GM12878 (cell line): ENCODE data around the gene RNF223. TPM values are rescaled to one million over a fixed set of nuclear protein-coding genes. Genes with fewer than 3 reads are reported as not detected.

Source experiments
- ATF7 ChIP-seq: fragments of 450-650 bp; IDR thresholded peaks from 2 replicates; pipeline ENCODE4 v1.6.1; 2016; ENCODE audit warnings: low read depth, mild to moderate bottlenecking
- CBX5 ChIP-seq: sonication (generic); IDR thresholded peaks from 2 replicates; pipeline ENCODE4 v1.6.1; 2016; ENCODE audit warnings: low read depth, moderate library complexity, mild to moderate bottlenecking, inconsistent platforms
- ETV6 ChIP-seq, 2 experiments: fragments of 450-650 bp in 1 of 2; IDR thresholded peaks in 1 of 2; conservative IDR thresholded peaks in 1 of 2; 2 replicates each; pipeline ENCODE4 v1.6.1; 2014; ENCODE audit warnings: antibody characterized with exemption in 1 of 2, borderline replicate concordance in 1 of 2, low read depth in 1 of 2, mild to moderate bottlenecking in 1 of 2, moderate library complexity in 1 of 2
- FOXK2 ChIP-seq: fragments of 450-650 bp; IDR thresholded peaks from 2 replicates; pipeline ENCODE4 v1.6.1; 2017; ENCODE audit warnings: mild to moderate bottlenecking, moderate library complexity
- GABPA ChIP-seq: IDR thresholded peaks from 2 replicates; pipeline ENCODE4 v1.6.1; 2014; ENCODE audit warnings: antibody characterized with exemption, low read depth, mild to moderate bottlenecking, inconsistent platforms
- HDAC6 ChIP-seq: fragments of 200-600 bp; sonication (generic); IDR thresholded peaks from one replicate; pipeline ENCODE4 v1.8.0; 2017; ENCODE audit warnings: antibody characterized with exemption; ENCODE audit not compliant: unreplicated experiment
- MTA2 ChIP-seq: fragments of 450-650 bp; IDR thresholded peaks from 2 replicates; pipeline ENCODE4 v1.6.1; 2016; ENCODE audit warnings: low read depth, mild to moderate bottlenecking, moderate library complexity
- NBN ChIP-seq: fragments of 450-650 bp; IDR thresholded peaks from 2 replicates; pipeline ENCODE4 v1.6.1; 2016
- NRF1 ChIP-seq: conservative IDR thresholded peaks from 2 replicates; pipeline ENCODE4 v1.6.1; 2011; ENCODE audit warnings: mild to moderate bottlenecking, low read depth, low read length, improper control_type of control experiment
- PAX8 ChIP-seq: fragments of 450-650 bp; IDR thresholded peaks from 2 replicates; pipeline ENCODE4 v1.6.1; 2017; ENCODE audit warnings: mild to moderate bottlenecking, moderate library complexity
- POLR2AphosphoS2 ChIP-seq: IDR thresholded peaks from 2 replicates; pipeline ENCODE4 v1.6.1; 2011; ENCODE audit warnings: low read depth, mild to moderate bottlenecking, low read length, improper control_type of control experiment, moderate library complexity
- RBBP5 ChIP-seq: fragments of 200-600 bp; sonication (generic); conservative IDR thresholded peaks from 2 replicates; pipeline ENCODE4 v1.6.1; 2016
- RELA ChIP-seq: fragments of 450-650 bp; IDR thresholded peaks from 2 replicates; pipeline ENCODE4 v1.8.0; 2014; ENCODE audit warnings: borderline replicate concordance; ENCODE audit not compliant: partially characterized antibody
- RFX5 ChIP-seq: IDR thresholded peaks from 2 replicates; pipeline ENCODE4 v1.6.1; 2011; ENCODE audit warnings: low read depth, low read length, improper control_type of control experiment
- TCF3 ChIP-seq: IDR thresholded peaks from 2 replicates; pipeline ENCODE4 v1.6.1; 2012; ENCODE audit warnings: low read depth, mild to moderate bottlenecking, low read length, borderline replicate concordance; ENCODE audit not compliant: insufficient read depth
- WRNIP1 ChIP-seq: IDR thresholded peaks from 2 replicates; pipeline ENCODE4 v1.6.1; 2011; ENCODE audit warnings: low read depth, low read length, improper control_type of control experiment, borderline replicate concordance
- ZNF24 ChIP-seq: fragments of 450-650 bp; IDR thresholded peaks from 2 replicates; pipeline ENCODE4 v1.6.1; 2017; ENCODE audit warnings: antibody characterized with exemption, mild to moderate bottlenecking
- polyA plus RNA-seq, 11 experiments: library from polyadenylated mRNA; depleted of rRNA in 4 of 11; unstranded in 6 of 11; stranded (reverse) in 5 of 11; fragments of >200 nt; fragmentation: Nextera tagmentation in 4 of 11; fragmentation: Illumina TruSeq in 1 of 11; extraction: Ambion mirVana in 4 of 11; extraction: Trizol in 1 of 11; gene quantifications; 1 replicate in 1 of 11; 2 replicates in 10 of 11; pipeline versions ENCODE4 v1.2.1 to v1.2.3, GENCODE V29; 2011 to 2016; ENCODE audit warnings: inconsistent platforms in 2 of 11, missing spikeins in 2 of 11, low read depth in 1 of 11
- total RNA-seq, 4 experiments: library from RNA; depleted of rRNA in 3 of 4; stranded (reverse); fragments of >200 nt in 3 of 4; fragmentation: Illumina TruSeq in 1 of 4; extraction: Trizol in 1 of 4; gene quantifications; 2 replicates each; pipeline versions ENCODE4 v1.2.1 to v1.2.3, GENCODE V29; 2013 to 2021
- TF ChIP-seq, protein P1 (sequence below): fragments of 450-650 bp; IDR thresholded peaks from 2 replicates; pipeline ENCODE4 v1.6.1; 2018; ENCODE audit warnings: mild to moderate bottlenecking, low read depth, moderate library complexity; ENCODE audit not compliant: partially characterized antibody
- TF ChIP-seq, protein P2 (sequence below): fragments of 450-650 bp; formaldehyde crosslinking; IDR thresholded peaks from 2 replicates; pipeline ENCODE4 v1.4.0; 2020; ENCODE audit warnings: mild to moderate bottlenecking, moderate library complexity
- TF ChIP-seq, protein P3 (sequence below): fragments of 450-650 bp; IDR thresholded peaks from 2 replicates; pipeline ENCODE4 v1.6.1; 2017; ENCODE audit warnings: low read depth, mild to moderate bottlenecking, moderate library complexity
- TF ChIP-seq, protein P4 (sequence below): fragments of 150-350 bp; IDR thresholded peaks from 2 replicates; pipeline ENCODE4 v1.6.1; 2014; ENCODE audit warnings: mild to moderate bottlenecking, low read depth, low read length

Gene RNF223
- total and polyA plus RNA-seq, 10 of the 15 experiments (the other 5 are each of a cell fraction or from before 2014, with no cell fraction given): 0.06 TPM; not detected in 9

DNA sequence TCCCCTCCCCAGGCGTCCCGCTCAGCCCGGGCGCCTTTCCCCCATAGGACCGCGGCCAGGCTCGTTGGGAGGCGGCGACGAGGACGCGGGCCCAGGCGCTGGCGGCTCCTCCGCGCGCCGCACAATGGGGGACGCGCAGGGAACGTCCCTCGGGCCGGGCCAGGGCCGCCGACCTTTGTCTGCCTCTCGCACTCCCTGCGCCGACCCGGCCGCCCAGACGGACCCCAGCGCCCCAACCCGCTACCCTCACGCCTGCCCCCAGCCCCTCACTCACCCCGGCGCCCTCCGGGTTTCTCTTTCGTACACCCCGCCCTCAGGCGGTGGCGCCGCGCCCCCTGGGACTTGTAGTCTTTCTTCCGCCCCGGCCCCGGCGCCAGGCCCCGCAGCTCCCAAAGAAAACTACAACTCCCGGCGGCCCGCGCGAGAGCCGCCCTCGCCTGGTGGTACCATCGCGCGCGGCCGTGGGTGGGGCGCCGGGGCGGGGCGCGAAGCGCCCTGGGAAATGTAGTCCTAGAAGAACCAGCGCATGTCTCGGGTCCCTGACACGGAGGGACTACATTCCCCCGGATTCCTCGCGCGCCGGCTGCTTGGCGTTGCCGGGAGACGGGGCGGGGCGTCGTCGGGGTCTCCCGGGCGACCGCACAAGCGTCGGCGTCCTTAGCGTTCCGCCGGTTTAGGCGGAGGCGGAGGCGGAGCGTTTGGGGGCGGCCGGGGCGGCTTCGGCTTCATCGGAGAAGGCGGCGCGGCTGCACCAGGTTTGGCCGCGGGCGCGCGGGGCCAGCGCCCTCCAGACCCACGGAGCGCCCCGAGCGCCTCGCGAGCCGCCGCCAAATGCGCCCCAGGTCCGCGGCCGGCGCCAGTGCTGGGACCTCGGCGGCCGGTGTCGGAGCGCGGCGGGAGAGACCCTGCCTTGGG, 41.9 kb upstream of the RNF223 start, which contains the start of gene C1orf159 (continued):
- TF ChIP-seq ATF7 (no peak), POLR2AphosphoS2 (no peak), RELA (peak; percentile 73), TCF3 (no peak), RBBP5 (no peak), CBX5 (no peak), RFX5 (no peak), HDAC6 (no peak), NBN (no peak), GABPA (no peak), ETV6 (conservative IDR thresholded peaks at IDR 0.05 in 1 of 2, IDR thresholded peaks at IDR 0.05 in 1 of 2; ENCODE audit: borderline replicate concordance in 1 of 2, low read depth in 1 of 2) (no peak), WRNIP1 (no peak), FOXK2 (no peak), ZNF24 (no peak), NRF1 (no peak), MTA2 (no peak), PAX8 (no peak)
- TF ChIP-seq, protein P1, sequence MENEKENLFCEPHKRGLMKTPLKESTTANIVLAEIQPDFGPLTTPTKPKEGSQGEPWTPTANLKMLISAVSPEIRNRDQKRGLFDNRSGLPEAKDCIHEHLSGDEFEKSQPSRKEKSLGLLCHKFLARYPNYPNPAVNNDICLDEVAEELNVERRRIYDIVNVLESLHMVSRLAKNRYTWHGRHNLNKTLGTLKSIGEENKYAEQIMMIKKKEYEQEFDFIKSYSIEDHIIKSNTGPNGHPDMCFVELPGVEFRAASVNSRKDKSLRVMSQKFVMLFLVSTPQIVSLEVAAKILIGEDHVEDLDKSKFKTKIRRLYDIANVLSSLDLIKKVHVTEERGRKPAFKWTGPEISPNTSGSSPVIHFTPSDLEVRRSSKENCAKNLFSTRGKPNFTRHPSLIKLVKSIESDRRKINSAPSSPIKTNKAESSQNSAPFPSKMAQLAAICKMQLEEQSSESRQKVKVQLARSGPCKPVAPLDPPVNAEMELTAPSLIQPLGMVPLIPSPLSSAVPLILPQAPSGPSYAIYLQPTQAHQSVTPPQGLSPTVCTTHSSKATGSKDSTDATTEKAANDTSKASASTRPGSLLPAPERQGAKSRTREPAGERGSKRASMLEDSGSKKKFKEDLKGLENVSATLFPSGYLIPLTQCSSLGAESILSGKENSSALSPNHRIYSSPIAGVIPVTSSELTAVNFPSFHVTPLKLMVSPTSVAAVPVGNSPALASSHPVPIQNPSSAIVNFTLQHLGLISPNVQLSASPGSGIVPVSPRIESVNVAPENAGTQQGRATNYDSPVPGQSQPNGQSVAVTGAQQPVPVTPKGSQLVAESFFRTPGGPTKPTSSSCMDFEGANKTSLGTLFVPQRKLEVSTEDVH: no peak
- TF ChIP-seq, protein P2, sequence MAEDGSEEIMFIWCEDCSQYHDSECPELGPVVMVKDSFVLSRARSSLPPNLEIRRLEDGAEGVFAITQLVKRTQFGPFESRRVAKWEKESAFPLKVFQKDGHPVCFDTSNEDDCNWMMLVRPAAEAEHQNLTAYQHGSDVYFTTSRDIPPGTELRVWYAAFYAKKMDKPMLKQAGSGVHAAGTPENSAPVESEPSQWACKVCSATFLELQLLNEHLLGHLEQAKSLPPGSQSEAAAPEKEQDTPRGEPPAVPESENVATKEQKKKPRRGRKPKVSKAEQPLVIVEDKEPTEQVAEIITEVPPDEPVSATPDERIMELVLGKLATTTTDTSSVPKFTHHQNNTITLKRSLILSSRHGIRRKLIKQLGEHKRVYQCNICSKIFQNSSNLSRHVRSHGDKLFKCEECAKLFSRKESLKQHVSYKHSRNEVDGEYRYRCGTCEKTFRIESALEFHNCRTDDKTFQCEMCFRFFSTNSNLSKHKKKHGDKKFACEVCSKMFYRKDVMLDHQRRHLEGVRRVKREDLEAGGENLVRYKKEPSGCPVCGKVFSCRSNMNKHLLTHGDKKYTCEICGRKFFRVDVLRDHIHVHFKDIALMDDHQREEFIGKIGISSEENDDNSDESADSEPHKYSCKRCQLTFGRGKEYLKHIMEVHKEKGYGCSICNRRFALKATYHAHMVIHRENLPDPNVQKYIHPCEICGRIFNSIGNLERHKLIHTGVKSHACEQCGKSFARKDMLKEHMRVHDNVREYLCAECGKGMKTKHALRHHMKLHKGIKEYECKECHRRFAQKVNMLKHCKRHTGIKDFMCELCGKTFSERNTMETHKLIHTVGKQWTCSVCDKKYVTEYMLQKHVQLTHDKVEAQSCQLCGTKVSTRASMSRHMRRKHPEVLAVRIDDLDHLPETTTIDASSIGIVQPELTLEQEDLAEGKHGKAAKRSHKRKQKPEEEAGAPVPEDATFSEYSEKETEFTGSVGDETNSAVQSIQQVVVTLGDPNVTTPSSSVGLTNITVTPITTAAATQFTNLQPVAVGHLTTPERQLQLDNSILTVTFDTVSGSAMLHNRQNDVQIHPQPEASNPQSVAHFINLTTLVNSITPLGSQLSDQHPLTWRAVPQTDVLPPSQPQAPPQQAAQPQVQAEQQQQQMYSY: no peak
- TF ChIP-seq, protein P3, sequence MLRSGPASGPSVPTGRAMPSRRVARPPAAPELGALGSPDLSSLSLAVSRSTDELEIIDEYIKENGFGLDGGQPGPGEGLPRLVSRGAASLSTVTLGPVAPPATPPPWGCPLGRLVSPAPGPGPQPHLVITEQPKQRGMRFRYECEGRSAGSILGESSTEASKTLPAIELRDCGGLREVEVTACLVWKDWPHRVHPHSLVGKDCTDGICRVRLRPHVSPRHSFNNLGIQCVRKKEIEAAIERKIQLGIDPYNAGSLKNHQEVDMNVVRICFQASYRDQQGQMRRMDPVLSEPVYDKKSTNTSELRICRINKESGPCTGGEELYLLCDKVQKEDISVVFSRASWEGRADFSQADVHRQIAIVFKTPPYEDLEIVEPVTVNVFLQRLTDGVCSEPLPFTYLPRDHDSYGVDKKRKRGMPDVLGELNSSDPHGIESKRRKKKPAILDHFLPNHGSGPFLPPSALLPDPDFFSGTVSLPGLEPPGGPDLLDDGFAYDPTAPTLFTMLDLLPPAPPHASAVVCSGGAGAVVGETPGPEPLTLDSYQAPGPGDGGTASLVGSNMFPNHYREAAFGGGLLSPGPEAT: no peak
- TF ChIP-seq, protein P4, sequence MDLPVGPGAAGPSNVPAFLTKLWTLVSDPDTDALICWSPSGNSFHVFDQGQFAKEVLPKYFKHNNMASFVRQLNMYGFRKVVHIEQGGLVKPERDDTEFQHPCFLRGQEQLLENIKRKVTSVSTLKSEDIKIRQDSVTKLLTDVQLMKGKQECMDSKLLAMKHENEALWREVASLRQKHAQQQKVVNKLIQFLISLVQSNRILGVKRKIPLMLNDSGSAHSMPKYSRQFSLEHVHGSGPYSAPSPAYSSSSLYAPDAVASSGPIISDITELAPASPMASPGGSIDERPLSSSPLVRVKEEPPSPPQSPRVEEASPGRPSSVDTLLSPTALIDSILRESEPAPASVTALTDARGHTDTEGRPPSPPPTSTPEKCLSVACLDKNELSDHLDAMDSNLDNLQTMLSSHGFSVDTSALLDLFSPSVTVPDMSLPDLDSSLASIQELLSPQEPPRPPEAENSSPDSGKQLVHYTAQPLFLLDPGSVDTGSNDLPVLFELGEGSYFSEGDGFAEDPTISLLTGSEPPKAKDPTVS: no peak
